HepG2 (cell line): ENCODE data around the gene PRADC1. TPM values are rescaled to one million over a fixed set of nuclear protein-coding genes. Genes with fewer than 3 reads are reported as not detected.

Experiments used
- CBX2 ChIP-seq, 2 experiments: fragments of 200-600 bp in 1 of 2; sonication (generic); formaldehyde crosslinking in 1 of 2; IDR thresholded peaks; 2 replicates each; pipeline versions ENCODE4 v1.7.0 to v1.8.1; 2018 to 2022; ENCODE audit warnings: low read depth in 2 of 2, low read length in 1 of 2, mild to moderate bottlenecking in 1 of 2, missing genetic modification reagents in 1 of 2
- DNMT3B ChIP-seq: conservative IDR thresholded peaks from 2 replicates; pipeline ENCODE4 v1.6.1; 2016; ENCODE audit warnings: missing biosample characterization, control low read depth
- HDAC6 ChIP-seq: fragments of 200-600 bp; sonication (generic); IDR thresholded peaks from 2 replicates; pipeline ENCODE4 v1.7.0; 2017; ENCODE audit warnings: mild to moderate bottlenecking, antibody characterized with exemption, low read length, low read depth
- HMG20A ChIP-seq: IDR thresholded peaks from 2 replicates; pipeline ENCODE4 v1.6.1; 2016; ENCODE audit warnings: borderline replicate concordance
- NKX3-1 ChIP-seq: sonication (generic); formaldehyde crosslinking; IDR thresholded peaks from 2 replicates; pipeline ENCODE4 v1.5.0; 2020; ENCODE audit warnings: missing genetic modification reagents
- NR3C1 ChIP-seq: sonication (generic); formaldehyde crosslinking; IDR thresholded peaks from 2 replicates; pipeline ENCODE4 v1.4.0; 2020; ENCODE audit warnings: missing genetic modification reagents
- RORA ChIP-seq: sonication (generic); formaldehyde crosslinking; IDR thresholded peaks from 2 replicates; pipeline ENCODE4 v1.5.0; 2020; ENCODE audit warnings: mild to moderate bottlenecking, missing genetic modification reagents, moderate library complexity
- STAG1 ChIP-seq: sonication (generic); formaldehyde crosslinking; IDR thresholded peaks from 2 replicates; pipeline ENCODE4 v1.4.0; 2020; ENCODE audit warnings: missing genetic modification reagents
- THAP11 ChIP-seq: IDR thresholded peaks from 2 replicates; pipeline ENCODE4 v1.6.1; 2016; ENCODE audit warnings: missing biosample characterization, missing genetic modification reagents
- ZBTB42 ChIP-seq: sonication (generic); formaldehyde crosslinking; IDR thresholded peaks from 2 replicates; pipeline ENCODE4 v1.5.0; 2020; ENCODE audit warnings: mild to moderate bottlenecking, missing genetic modification reagents
- ZNF251 ChIP-seq: sonication (generic); formaldehyde crosslinking; IDR thresholded peaks from 2 replicates; pipeline ENCODE4 v1.9.0; 2021; ENCODE audit warnings: mild to moderate bottlenecking, missing genetic modification reagents
- ZNF296 ChIP-seq: sonication (generic); formaldehyde crosslinking; conservative IDR thresholded peaks from 2 replicates; pipeline ENCODE4 v1.5.0; 2020; ENCODE audit warnings: mild to moderate bottlenecking, missing genetic modification reagents
- ZNF768 ChIP-seq: sonication (generic); formaldehyde crosslinking; IDR thresholded peaks from 2 replicates; pipeline ENCODE4 v1.4.0; 2020; ENCODE audit warnings: missing genetic modification reagents
- polyA plus RNA-seq, 8 experiments: library from polyadenylated mRNA; depleted of rRNA in 3 of 8; stranded (reverse) in 7 of 8; unstranded in 1 of 8; fragments of >200 nt; fragmentation: Illumina TruSeq in 4 of 8; extraction: Trizol in 4 of 8; gene quantifications; 2 replicates each; pipeline versions ENCODE4 v1.2.1 to v1.2.3, GENCODE V29; 2011 to 2016; ENCODE audit warnings: low read depth in 4 of 8, missing spikeins in 1 of 8, mixed read lengths in 1 of 8; ENCODE audit not compliant: insufficient read depth in 1 of 8
- total RNA-seq, 5 experiments: library from RNA; depleted of rRNA; stranded (reverse); fragments of >200 nt; fragmentation: Illumina TruSeq; extraction: Trizol; gene quantifications; 2 replicates each; pipeline ENCODE4 v1.2.3, GENCODE V29; 2016; ENCODE audit warnings: low read depth in 1 of 5
- TF ChIP-seq, protein P1 (sequence below): sonication (generic); formaldehyde crosslinking; IDR thresholded peaks from 2 replicates; pipeline ENCODE4 v1.4.0; 2020; ENCODE audit warnings: mild to moderate bottlenecking, missing genetic modification reagents
- TF ChIP-seq, protein P2 (sequence below): sonication (generic); formaldehyde crosslinking; IDR thresholded peaks from 2 replicates; pipeline ENCODE4 v1.8.0; 2022; ENCODE audit warnings: low read depth, missing genetic modification reagents
- TF ChIP-seq, protein P3 (sequence below), 2 experiments: sonication (generic) in 1 of 2; formaldehyde crosslinking in 1 of 2; IDR thresholded peaks; 2 replicates each; pipeline versions ENCODE4 v1.6.1 to v1.9.0; 2014 to 2022; ENCODE audit warnings: antibody characterized with exemption in 1 of 2, borderline replicate concordance in 1 of 2, inconsistent platforms in 1 of 2, low read depth in 1 of 2, missing genetic modification reagents in 1 of 2

The PRADC1 gene
- total and polyA plus RNA-seq, 2 of the 13 experiments (the other 11 are each of a cell fraction or from before 2014, with no cell fraction given) = 12.1 to 37.2 TPM

DNA sequence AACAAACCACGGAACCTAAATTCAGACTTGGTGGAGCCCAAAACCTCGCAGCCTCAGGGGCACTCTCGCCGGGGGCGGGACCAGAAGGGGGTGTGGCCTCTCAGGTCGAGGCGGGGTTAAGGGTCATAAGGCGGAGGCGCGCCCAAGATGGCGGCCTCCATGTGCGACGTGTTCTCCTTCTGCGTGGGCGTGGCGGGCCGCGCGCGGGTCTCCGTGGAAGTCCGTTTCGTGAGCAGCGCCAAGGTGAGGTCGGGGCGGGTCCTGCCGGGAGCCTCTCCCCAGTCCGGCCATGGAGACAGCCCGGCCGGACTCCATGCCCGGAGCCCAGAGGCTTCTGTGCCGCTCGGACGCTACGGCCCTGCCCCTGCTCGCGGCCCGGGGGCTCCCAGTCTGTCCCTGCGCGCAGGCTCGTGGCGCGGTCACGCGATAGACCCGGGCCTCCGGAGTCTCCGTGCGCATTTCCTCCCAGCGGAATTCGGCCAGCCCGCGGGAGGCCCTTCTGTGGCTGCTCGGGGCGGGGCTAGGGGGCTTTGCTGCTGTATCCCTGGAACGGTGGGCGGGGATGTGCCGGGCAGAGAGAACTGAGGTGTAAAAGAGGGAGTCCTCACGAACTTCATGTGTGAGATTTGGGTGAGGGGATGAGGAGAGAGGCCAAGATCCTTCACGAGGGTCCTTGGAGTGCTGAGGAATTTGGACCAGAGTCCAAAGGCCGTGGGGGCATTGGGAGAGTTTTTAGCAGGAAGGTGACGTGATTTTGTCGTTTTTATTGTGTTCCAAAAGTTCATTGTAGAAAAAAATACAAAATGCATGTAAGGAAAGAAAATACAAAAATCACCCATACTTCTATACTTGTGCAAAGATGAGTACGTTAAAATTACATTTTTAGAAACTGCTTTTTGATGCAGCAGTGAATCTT lies 18.7 kb downstream of the PRADC1 start, which contains the start of gene SMYD5 (continued):
- TF ChIP-seq, protein P1, sequence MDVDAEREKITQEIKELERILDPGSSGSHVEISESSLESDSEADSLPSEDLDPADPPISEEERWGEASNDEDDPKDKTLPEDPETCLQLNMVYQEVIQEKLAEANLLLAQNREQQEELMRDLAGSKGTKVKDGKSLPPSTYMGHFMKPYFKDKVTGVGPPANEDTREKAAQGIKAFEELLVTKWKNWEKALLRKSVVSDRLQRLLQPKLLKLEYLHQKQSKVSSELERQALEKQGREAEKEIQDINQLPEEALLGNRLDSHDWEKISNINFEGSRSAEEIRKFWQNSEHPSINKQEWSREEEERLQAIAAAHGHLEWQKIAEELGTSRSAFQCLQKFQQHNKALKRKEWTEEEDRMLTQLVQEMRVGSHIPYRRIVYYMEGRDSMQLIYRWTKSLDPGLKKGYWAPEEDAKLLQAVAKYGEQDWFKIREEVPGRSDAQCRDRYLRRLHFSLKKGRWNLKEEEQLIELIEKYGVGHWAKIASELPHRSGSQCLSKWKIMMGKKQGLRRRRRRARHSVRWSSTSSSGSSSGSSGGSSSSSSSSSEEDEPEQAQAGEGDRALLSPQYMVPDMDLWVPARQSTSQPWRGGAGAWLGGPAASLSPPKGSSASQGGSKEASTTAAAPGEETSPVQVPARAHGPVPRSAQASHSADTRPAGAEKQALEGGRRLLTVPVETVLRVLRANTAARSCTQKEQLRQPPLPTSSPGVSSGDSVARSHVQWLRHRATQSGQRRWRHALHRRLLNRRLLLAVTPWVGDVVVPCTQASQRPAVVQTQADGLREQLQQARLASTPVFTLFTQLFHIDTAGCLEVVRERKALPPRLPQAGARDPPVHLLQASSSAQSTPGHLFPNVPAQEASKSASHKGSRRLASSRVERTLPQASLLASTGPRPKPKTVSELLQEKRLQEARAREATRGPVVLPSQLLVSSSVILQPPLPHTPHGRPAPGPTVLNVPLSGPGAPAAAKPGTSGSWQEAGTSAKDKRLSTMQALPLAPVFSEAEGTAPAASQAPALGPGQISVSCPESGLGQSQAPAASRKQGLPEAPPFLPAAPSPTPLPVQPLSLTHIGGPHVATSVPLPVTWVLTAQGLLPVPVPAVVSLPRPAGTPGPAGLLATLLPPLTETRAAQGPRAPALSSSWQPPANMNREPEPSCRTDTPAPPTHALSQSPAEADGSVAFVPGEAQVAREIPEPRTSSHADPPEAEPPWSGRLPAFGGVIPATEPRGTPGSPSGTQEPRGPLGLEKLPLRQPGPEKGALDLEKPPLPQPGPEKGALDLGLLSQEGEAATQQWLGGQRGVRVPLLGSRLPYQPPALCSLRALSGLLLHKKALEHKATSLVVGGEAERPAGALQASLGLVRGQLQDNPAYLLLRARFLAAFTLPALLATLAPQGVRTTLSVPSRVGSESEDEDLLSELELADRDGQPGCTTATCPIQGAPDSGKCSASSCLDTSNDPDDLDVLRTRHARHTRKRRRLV = peak; percentile 82; the same call in 1 of the 2 replicates
- no peak for TF ChIP-seq NR3C1 (CRISPR knock-in tag)
- TF ChIP-seq STAG1 (CRISPR knock-in tag) = no peak
- TF ChIP-seq, protein P2, sequence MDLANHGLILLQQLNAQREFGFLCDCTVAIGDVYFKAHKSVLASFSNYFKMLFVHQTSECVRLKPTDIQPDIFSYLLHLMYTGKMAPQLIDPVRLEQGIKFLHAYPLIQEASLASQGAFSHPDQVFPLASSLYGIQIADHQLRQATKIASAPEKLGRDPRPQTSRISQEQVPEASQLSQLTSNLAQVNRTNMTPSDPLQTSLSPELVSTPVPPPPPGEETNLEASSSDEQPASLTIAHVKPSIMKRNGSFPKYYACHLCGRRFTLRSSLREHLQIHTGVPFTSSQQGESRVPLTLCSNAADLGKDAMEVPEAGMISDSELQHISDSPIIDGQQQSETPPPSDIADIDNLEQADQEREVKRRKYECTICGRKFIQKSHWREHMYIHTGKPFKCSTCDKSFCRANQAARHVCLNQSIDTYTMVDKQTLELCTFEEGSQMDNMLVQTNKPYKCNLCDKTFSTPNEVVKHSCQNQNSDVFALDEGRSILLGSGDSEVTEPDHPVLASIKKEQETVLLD = no peak; the same call in 1 of the 2 replicates
- TF ChIP-seq, protein P3, sequence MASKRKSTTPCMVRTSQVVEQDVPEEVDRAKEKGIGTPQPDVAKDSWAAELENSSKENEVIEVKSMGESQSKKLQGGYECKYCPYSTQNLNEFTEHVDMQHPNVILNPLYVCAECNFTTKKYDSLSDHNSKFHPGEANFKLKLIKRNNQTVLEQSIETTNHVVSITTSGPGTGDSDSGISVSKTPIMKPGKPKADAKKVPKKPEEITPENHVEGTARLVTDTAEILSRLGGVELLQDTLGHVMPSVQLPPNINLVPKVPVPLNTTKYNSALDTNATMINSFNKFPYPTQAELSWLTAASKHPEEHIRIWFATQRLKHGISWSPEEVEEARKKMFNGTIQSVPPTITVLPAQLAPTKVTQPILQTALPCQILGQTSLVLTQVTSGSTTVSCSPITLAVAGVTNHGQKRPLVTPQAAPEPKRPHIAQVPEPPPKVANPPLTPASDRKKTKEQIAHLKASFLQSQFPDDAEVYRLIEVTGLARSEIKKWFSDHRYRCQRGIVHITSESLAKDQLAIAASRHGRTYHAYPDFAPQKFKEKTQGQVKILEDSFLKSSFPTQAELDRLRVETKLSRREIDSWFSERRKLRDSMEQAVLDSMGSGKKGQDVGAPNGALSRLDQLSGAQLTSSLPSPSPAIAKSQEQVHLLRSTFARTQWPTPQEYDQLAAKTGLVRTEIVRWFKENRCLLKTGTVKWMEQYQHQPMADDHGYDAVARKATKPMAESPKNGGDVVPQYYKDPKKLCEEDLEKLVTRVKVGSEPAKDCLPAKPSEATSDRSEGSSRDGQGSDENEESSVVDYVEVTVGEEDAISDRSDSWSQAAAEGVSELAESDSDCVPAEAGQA (IDR thresholded peaks at IDR 0.05; ENCODE audit: low read depth) = peak; percentile 11; the same call in 1 of the 2 replicates
- TF ChIP-seq, protein P3 (CRISPR knock-in tag; IDR thresholded peaks at IDR 0.05; ENCODE audit: borderline replicate concordance) = no peak; the same call in 1 of the 2 replicates
- TF ChIP-seq ZNF296 (CRISPR knock-in tag) = no peak
- TF ChIP-seq HDAC6 = no peak
- no peak for TF ChIP-seq RORA (CRISPR knock-in tag)
- TF ChIP-seq CBX2 (IDR thresholded peaks at IDR 0.05; ENCODE audit: low read depth, low read length) = no peak
- no peak; the same call in 1 of the 2 replicates for TF ChIP-seq CBX2 (CRISPR knock-in tag; IDR thresholded peaks at IDR 0.05; ENCODE audit: low read depth)
- TF ChIP-seq ZNF768 (CRISPR knock-in tag) = peak; percentile 68; the same call in 1 of the 2 replicates
- TF ChIP-seq ZBTB42 (CRISPR knock-in tag) = no peak
- TF ChIP-seq ZNF251 (CRISPR knock-in tag) = peak; percentile 68; the same call in 1 of the 2 replicates
- peak; percentile 74 for TF ChIP-seq NKX3-1
- no peak; the same call in 1 of the 2 replicates for TF ChIP-seq DNMT3B (CRISPR knock-in tag)
- no peak for TF ChIP-seq HMG20A
- TF ChIP-seq THAP11 (CRISPR knock-in tag) = peak; percentile 81
